Breast epithelium (tissue), 4 donors: ENCODE data around the gene PHACTR3. TPM values are rescaled to one million over a fixed set of nuclear protein-coding genes. Genes with fewer than 3 reads are reported as not detected.

Experiments
- DNase-seq, 2 donors: peaks; one replicate each; pipeline ENCODE4 v3.0.0-alpha.2; 2019; ENCODE audit warnings: low spot score in 2 of 2
- H3K27ac ChIP-seq, 2 donors: fragments of 200-600 bp; sonication (generic) in 1 of 2; one replicate each; pipeline ENCODE4 v1.5.1; 2016 to 2019; ENCODE audit warnings: mild to moderate bottlenecking in 1 of 2
- H3K27me3 ChIP-seq, 2 donors: fragments of 200-600 bp; sonication (generic) in 1 of 2; one replicate each; pipeline versions ENCODE4 v1.5.1 to v1.6.0; 2017 to 2019; ENCODE audit warnings: control low read depth in 1 of 2, mild to moderate bottlenecking in 1 of 2
- H3K36me3 ChIP-seq: fragments of 200-600 bp; one replicate; pipeline ENCODE4 v1.5.1; 2019
- H3K4me1 ChIP-seq, 2 donors: fragments of 200-600 bp; sonication (generic); one replicate each; pipeline ENCODE4 v1.5.1; 2016 to 2019; ENCODE audit warnings: control low read depth in 1 of 2
- H3K4me3 ChIP-seq, 3 donors: fragments of 200-600 bp; sonication (generic); 1 replicate in 2 of 3; 2 replicates in 1 of 3; pipeline ENCODE4 v1.5.1; 2016 to 2019; ENCODE audit warnings: mild to moderate bottlenecking in 3 of 3, moderate library complexity in 2 of 3
- H3K9me3 ChIP-seq, 2 donors: fragments of 200-600 bp; sonication (generic) in 1 of 2; one replicate each; pipeline ENCODE4 v1.5.1; 2016 to 2019; ENCODE audit warnings: control low read depth in 1 of 2
- POLR2A ChIP-seq: fragments of 450-650 bp; IDR thresholded peaks from one replicate; pipeline ENCODE4 v1.6.1; 2016; ENCODE audit warnings: antibody characterized with exemption, mild to moderate bottlenecking, moderate library complexity
- POLR2AphosphoS5 ChIP-seq, 3 donors: sonication (generic); formaldehyde crosslinking; IDR thresholded peaks; one replicate each; pipeline ENCODE4 v1.6.1; 2017; ENCODE audit warnings: antibody characterized with exemption in 3 of 3
- intact Hi-C: fragments of 100-400 bp; cut with DNase I; formaldehyde crosslinking; loops from one replicate; pipeline ENCODE4 v1.15.1; 2023; ENCODE audit warnings: low total_unique reads
- total RNA-seq, 3 donors: library from RNA; depleted of rRNA; stranded (reverse); fragments of >200 nt; gene quantifications; one replicate each; pipeline ENCODE4 v1.1.0, GENCODE V29; 2016
- TF ChIP-seq, protein P1 (sequence below), 3 donors: fragments of 450-650 bp; IDR thresholded peaks; one replicate each; pipeline ENCODE4 v1.5.1; 2016 to 2017; ENCODE audit warnings: antibody characterized with exemption in 3 of 3, mild to moderate bottlenecking in 3 of 3, moderate library complexity in 3 of 3

PHACTR3 gene
- total RNA-seq, 3 donors from 2014 or later, result 0.16 to 0.33 (median 0.29) TPM

DNA sequence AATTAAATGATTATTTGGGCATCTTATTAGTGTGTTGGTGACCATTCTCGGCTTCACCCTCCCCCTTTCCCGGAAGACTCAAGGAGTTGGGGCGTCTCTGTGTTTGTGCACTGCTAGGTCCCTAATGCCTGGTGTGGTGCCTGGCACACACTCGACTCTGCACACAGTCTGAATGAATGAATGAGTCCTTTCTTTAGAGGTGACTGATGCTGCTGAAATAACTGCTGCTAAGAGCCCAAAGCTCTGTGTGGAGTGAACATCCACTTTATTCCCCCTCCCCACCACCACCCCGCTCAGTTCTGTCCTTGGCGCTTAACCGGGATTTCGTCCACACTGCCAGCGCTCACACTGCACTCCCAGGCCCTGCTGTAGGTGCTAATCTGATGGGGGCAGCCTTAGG, 1.2 kb upstream of the PHACTR3 start:
- intact Hi-C loops, result no loop called here
- no peak for TF ChIP-seq POLR2AphosphoS5 (IDR thresholded peaks at IDR 0.05)
- TF ChIP-seq POLR2A, result no peak
- TF ChIP-seq, protein P1, sequence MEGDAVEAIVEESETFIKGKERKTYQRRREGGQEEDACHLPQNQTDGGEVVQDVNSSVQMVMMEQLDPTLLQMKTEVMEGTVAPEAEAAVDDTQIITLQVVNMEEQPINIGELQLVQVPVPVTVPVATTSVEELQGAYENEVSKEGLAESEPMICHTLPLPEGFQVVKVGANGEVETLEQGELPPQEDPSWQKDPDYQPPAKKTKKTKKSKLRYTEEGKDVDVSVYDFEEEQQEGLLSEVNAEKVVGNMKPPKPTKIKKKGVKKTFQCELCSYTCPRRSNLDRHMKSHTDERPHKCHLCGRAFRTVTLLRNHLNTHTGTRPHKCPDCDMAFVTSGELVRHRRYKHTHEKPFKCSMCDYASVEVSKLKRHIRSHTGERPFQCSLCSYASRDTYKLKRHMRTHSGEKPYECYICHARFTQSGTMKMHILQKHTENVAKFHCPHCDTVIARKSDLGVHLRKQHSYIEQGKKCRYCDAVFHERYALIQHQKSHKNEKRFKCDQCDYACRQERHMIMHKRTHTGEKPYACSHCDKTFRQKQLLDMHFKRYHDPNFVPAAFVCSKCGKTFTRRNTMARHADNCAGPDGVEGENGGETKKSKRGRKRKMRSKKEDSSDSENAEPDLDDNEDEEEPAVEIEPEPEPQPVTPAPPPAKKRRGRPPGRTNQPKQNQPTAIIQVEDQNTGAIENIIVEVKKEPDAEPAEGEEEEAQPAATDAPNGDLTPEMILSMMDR (IDR thresholded peaks at IDR 0.05), result no peak

GRCh38 chr20:59604741-59605600, 631 bp downstream of the PHACTR3 start:
- Histone ChIP-seq H3K4me3 (peak overlapping the region in 2 of 3 donors; percentile 33 to 62), H3K27me3 (peaks cover 0 to 84% of the 10 kb centered on the region in 2 donors), H3K9me3 (no peaks in the 10 kb centered on the region), H3K4me1 (no peaks in the 10 kb centered on the region), H3K36me3 (no peaks in the 10 kb centered on the region), H3K27ac (no peak overlapping the region)
- intact Hi-C loops, result no loop called here
- TF ChIP-seq POLR2A (no peak), POLR2AphosphoS5 (IDR thresholded peaks at IDR 0.05) (no peak)
- TF ChIP-seq, protein P1 (IDR thresholded peaks at IDR 0.05), result no peak
- DNase-seq, result no peak

More for the DNA sequence above, 1.2 kb upstream of the PHACTR3 start:
- Histone ChIP-seq H3K36me3 (no peaks in the 10 kb centered on the region), H3K4me1 (no peaks in the 10 kb centered on the region), H3K27ac (no peak overlapping the region), H3K4me3 (no peak overlapping the region), H3K27me3 (peaks cover 0 to 88% of the 10 kb centered on the region in 2 donors), H3K9me3 (no peaks in the 10 kb centered on the region)
- DNase-seq, result no peak

DNA sequence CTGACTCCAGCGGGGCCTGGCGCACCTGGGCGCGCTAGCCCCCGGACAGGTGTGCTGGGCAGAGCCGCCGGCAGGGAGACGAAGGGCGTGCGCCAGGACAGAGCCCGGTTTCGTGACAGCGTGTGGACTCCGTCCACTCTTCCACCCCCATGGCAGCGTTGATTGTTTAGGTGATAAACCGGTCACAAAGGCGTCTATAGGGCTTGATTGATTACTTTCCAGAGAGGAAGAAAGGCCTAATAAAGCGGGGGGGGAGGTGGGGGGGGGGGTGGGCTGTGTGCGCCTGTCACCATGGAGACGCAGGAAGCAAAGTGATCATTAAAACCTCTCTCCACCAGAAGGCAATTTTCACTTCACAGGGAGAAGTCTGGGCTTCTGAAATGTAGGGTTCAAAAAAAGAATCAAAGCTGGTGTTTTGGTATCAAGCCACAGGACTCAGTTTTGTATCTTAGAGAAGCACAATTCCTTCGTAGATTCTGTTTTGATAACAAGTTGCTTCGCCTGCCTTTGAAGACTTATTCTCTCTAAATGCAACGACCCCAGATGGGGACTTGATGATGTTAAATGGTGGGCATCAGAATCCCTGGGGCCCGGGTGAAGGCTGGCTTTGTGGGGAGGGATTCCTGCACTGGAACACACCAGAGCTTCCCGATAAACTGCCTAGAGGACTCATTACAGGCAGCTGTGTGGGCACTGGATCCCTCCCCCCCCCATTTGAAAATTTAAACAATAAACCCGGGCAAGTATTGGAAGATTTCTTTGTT, 1.4 kb downstream of the PHACTR3 start:
- Histone ChIP-seq H3K4me3 (peak overlapping the region in 2 of 3 donors; percentile 33 to 62), H3K4me1 (no peaks in the 10 kb centered on the region), H3K36me3 (no peaks in the 10 kb centered on the region), H3K9me3 (no peaks in the 10 kb centered on the region), H3K27me3 (peaks cover 0 to 77% of the 10 kb centered on the region in 2 donors), H3K27ac (no peak overlapping the region)
- intact Hi-C loops, result no loop called here
- no peak for DNase-seq
- TF ChIP-seq, protein P1 (IDR thresholded peaks at IDR 0.05), result no peak
- no peak for TF ChIP-seq POLR2AphosphoS5 (IDR thresholded peaks at IDR 0.05)
- TF ChIP-seq POLR2A, result no peak

GRCh38 chr20:59606566-59606965, 2.2 kb downstream of the PHACTR3 start:
- peaks cover 0 to 77% of the 10 kb centered on the region in 2 donors for H3K27me3 ChIP-seq

More at GRCh38 chr20:59606566-59606965, 2.2 kb downstream of the PHACTR3 start:
- DNase-seq, result no peak
- TF ChIP-seq, protein P1 (IDR thresholded peaks at IDR 0.05), result no peak
- no peak for TF ChIP-seq POLR2A
- no peak for TF ChIP-seq POLR2AphosphoS5 (IDR thresholded peaks at IDR 0.05)
- Histone ChIP-seq H3K4me3 (no peak overlapping the region), H3K9me3 (no peaks in the 10 kb centered on the region), H3K36me3 (no peaks in the 10 kb centered on the region), H3K27ac (no peak overlapping the region), H3K4me1 (no peaks in the 10 kb centered on the region)
- intact Hi-C loops, result no loop called here
